Stimulated activated CD8-positive, alpha-beta memory T cell treated with anti-CD3 and anti-CD28 coated beads, Interleukin-4, amount 100 ng/mL, for 4 hours (primary cell): ENCODE data around the gene IKBKG.
"Not testable (repeated sequence)": the region's sequence is repeated elsewhere in the genome, so short reads cannot be mapped to it uniquely, and the experiment has no call there.

ENCODE experiments used
- DNase-seq, 2 donors: peaks; one replicate each; pipeline ENCODE4 v3.0.0-alpha.2; 2020; ENCODE audit warnings: low read depth in 2 of 2, low spot score in 1 of 2

Gene IKBKG

GRCh38 chrX:154547245-154548027, at the start of gene IKBKG:
Gene IKBKG, plus strand, starts transcription at chrX:154547620. Its CDS starts 4,383 bp downstream, at chrX:154552003.
- DNase-seq, result peak; percentile 67 to 75

- not testable (repeated sequence) for DNase-seq
Observed at GRCh38 chrX:154501423-154501822, 46.0 kb upstream of the IKBKG start.

- no peak for DNase-seq
Observed at GRCh38 chrX:154502098-154502497, 45.3 kb upstream of the IKBKG start.

GRCh38 chrX:154502989-154503388, 44.4 kb upstream of the IKBKG start:
- DNase-seq, result no peak

GRCh38 chrX:154505734-154506133, 41.7 kb upstream of the IKBKG start:
- no peak for DNase-seq

GRCh38 chrX:154506483-154507332, 40.7 kb upstream of the IKBKG start:
- DNase-seq, result no peak

GRCh38 chrX:154507673-154508383, 39.6 kb upstream of the IKBKG start:
- no peak for DNase-seq

- DNase-seq, result no peak
Observed at GRCh38 chrX:154508384-154508745, 39.1 kb upstream of the IKBKG start.

GRCh38 chrX:154509455-154509854, 38.0 kb upstream of the IKBKG start:
- no peak for DNase-seq

GRCh38 chrX:154511761-154512160, 35.7 kb upstream of the IKBKG start:
- no peak for DNase-seq

GRCh38 chrX:154512879-154513553, 34.4 kb upstream of the IKBKG start:
- no peak for DNase-seq

GRCh38 chrX:154513716-154514115, 33.7 kb upstream of the IKBKG start:
- no peak for DNase-seq

- no peak for DNase-seq
Observed at GRCh38 chrX:154515090-154515965, 32.1 kb upstream of the IKBKG start.

- peak; percentile 78 to 84 for DNase-seq
Observed at GRCh38 chrX:154515966-154516655, 31.3 kb upstream of the IKBKG start, which contains the start of gene FAM3A. Gene FAM3A, minus strand, starts transcription at chrX:154516232. Its CDS starts 460 bp downstream, at chrX:154515772.

GRCh38 chrX:154516656-154517100, 30.7 kb upstream of the IKBKG start:
- DNase-seq, result no peak

- no peak for DNase-seq
Observed at GRCh38 chrX:154517101-154517781, 30.2 kb upstream of the IKBKG start.

- no peak for DNase-seq
Observed at GRCh38 chrX:154519389-154519788, 28.0 kb upstream of the IKBKG start.

GRCh38 chrX:154525606-154526490, 21.6 kb upstream of the IKBKG start:
- DNase-seq, result no peak
